T follicular helper cell (primary cell): ENCODE measurements around the gene FBXW5.

Experiments used
- DNase-seq: peaks from one replicate; pipeline ENCODE4 v3.0.0-alpha.2; 2020; ENCODE audit warnings: low read depth

Gene FBXW5

DNA sequence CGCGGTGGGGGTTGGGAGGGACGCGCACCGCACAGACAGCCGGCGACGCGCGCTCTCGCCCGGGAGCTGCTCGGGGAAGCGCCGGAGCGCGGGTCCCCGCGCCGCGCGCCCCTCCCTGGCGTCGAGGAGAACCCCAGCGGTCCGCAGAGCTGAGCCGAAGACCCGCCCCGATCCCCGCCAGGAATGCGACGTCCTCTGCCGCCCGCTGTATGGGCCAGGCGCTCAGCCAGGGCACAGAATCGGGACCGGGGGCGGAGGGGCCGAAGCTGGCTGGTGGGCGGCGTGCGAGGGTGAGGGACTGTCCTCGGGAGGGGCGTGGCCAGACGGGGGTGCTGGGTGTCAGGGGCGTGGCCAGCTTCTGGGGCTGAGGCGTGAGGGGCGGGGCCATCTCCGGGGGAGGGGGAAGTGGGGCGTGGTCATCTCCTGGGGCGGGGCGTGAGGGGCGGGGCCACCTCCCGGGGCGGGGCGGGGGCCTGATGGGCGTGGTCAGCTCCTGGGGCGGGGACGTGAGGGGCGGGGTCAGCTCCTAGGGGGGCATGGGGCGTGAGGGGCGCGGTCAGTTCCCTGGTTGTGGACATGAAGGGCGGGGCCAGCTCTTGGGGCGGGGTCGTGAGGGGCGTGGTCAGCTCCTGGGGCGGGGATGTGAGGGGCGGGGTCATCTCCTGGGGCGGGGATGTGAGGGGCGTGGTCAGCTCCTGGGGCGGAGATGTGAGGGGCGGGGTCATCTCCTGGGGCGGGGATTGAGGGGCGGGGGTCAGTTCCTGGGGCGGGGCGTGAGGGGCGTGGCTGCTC, 33.7 kb upstream of the FBXW5 start:
- DNase-seq = peak; percentile 71

DNA sequence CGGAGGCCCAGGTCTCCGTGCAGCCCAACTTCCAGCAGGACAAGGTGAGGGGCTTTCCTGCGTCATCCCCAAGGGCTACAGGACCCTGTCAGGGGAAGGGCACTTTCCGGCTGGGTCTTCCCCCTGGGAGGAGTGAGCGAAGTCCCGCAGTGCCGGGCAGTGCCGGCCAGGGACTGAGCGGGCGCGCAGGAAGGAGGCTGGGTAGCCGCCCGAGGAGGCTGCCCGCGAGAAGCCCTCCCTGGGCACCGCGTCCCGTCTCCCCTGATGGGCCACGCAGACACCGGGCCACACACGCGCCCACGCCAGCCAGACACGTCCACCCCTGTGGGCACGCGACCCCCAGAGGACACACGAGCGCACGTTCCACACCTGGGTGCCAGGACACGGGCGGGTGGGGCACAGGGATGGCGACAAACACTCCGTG, 33.1 kb upstream of the FBXW5 start:
- DNase-seq = no peak

GRCh38 chr9:136977223-136977622, 32.7 kb upstream of the FBXW5 start, which contains the start of gene PTGDS:
Gene PTGDS (plus strand): TSS chr9:136977504. CDS start chr9:136977579, 75 bp downstream.
- no peak for DNase-seq

DNA sequence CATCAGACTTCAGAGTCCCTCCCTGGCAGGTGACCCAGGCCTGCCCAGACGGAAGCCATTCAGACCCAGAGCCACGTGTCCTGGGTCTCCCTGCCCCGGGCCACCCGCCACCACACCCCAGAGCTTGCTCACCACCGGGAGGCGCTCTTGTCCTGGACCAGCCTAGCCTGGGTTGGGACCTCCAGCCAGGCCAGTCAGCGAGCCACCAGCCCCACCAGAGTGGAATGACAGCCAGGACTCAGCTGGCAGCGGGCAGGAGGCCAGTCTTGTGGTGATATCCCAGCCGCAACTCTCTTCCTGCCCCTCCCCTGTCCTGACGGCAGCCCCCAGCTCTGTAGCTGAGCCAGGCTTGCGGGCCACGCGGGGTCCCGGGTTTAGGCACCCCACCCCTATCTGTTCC, 31.1 kb upstream of the FBXW5 start:
- no peak for DNase-seq

DNA sequence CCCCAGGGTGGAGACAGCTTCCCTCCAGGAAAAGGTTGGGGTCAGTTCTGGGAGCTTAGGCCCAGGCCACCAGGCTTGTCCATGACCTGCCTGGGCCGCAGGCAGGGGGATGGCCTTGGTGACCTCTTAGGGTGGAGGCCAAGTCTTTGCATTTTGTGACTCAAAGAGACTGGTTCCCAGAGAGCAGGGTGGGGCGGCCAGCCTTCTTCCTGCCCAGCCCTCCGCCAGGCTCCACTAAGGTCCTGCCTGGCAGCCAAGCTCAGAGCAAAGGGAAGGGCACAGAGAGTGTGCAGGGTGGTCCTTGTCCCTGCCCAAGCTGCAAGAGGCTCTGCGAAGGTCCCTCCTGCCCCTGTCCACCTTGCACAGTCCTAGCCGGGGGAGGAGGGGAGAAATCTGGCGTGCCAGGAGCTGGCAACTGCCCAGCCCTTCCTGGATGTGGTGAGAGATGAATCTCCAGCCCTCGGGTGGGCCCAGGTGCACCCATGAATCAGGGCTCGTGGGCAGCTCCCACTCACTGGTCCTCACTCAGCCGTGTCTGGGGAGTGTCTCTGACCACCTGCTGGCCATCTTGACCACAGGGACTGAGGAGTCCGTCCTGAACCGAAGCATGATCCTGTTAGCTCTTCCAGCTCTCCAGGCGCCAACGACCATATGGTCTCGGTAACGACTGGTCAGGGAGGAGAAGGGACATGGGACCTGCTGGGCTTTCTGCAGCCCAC, 30.4 kb upstream of the FBXW5 start:
- DNase-seq = no peak

- DNase-seq = no peak
These were observed 29.4 kb upstream of the FBXW5 start for GRCh38 chr9:136973618-136974617.

DNA sequence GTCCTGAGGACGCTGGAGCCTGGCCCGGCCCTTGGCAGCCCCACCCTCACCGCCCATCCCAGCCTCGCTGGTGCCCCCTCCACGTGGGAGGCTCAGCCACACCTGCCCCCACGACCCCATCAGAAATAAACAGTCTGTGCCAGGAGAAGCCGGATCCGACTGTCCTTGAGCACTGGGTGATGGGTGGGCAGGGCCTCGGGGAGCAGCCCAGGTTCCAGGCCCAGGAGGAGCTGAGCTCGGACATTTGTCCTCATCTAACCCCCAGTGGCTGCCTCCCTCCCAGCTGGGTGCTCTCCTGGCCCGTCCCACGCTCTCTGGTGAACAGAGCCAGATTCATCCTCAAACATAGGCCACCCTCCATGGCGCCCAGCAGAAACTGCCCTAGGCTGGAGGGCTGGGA, 28.2 kb upstream of the FBXW5 start:
- DNase-seq = no peak

DNA sequence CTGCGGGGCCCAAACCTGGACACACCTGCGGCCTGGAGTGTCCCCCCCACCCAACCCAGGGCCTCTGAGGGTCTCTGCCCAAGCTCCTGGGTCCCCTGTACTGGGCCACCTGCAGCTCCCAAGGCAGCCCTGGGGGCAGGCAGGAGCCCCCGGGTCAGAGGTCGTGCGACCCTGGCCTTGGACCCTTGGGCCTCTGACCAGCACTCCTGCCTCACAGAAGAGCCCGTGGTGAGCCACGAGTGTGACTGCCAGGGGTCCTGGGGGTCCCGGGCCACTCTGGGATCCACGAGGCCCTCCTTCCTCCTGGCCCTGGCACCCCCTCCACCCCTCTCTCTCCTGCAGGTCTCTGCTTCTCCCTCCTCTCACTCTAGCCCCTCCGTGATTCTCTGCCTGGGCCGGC, 27.8 kb upstream of the FBXW5 start:
- no peak for DNase-seq

DNA sequence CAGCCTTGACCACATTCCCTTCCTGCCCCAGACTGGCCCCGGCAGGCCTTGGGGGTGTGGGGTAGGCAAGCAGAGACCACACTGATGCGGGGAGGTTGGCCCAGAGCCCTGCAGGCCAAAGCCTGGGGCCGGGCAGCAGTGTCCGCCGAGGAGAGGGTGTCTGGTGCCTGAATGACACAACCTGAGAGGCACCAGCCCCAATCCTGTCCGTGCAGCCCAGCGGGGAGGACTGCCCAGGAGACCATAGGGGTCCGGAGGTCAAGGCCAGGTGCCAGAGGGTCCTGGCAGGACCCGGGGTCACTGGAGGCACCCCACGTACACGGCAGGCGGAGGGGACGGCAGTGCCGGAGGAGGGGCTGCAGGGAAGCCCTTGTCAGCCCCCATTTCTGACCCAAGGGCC, 27.2 kb upstream of the FBXW5 start:
- DNase-seq = no peak

GRCh38 chr9:136970361-136970760, 25.8 kb upstream of the FBXW5 start:
- no peak for DNase-seq

DNA sequence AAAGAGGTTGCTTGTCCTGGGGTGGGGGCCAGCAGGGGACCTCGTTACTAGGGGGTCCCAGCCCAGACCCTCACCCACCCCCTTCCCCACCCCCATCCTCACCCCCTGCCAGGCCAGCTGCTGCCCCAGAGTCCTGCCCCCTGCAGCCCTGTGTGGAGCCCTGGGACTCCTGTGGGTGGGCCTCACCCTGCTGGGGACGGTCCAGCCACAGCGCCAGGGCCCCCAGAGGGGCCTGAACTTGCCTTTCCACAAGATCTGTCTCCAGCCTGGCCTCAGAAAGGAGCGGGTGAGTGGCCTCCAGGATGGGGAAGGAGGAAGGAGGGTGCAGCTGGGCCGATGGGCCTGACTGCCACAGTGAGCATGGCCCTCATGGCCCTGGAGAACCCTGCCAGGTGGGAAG, 25.2 kb upstream of the FBXW5 start:
- no peak for DNase-seq

DNA sequence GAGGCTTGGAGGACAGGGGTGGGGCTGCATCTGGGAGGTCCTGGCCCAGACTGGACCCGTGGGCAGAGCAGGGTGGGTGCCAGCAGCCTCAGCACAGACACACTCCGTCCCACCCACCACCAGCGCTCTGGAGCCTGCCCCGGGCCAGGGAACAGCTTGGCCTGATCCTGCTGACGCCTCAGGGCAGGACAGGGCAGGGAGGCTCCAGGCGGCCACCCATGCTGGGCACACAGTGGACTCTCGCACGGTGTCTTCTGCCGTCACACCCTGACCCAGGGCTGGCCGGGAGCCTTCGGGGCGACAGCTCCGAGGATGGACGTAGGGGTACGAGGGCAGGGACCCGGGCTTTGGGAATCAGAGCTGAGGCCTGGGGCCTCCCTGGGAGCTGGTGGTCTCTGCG, 24.6 kb upstream of the FBXW5 start:
- DNase-seq = no peak

GRCh38 chr9:136968333-136969127, 24.0 kb upstream of the FBXW5 start:
- DNase-seq = no peak

GRCh38 chr9:136965771-136966484, 21.4 kb upstream of the FBXW5 start:
- no peak for DNase-seq

DNA sequence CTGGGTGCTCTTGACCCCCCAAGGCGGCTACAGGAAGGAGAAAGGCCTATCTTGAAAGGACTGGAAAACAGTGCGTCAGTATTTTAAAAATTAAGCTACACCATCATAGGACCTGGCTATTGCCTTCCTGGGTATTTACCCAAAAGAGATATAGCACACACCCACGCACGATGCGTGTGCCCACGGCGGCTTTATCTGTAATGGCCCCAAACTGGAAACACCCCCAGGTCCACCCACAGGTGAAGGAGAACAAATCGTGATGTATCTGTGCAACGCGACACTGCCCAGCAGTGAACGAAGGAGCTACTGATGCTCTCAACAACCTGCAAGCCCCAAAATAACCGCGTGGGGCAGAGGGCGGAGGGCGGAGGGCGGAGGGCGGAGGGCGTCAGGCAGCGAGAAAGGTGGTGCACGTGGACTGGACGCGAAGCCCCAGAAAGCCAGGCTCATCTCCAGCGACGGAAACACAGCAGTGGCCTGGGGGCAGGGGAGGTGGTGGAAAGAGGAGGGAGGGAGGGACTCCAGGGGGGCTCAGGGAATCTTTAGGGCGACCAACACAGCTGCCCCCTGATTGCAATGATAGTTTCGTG, 20.4 kb upstream of the FBXW5 start:
- DNase-seq = no peak

GRCh38 chr9:136964171-136964689, 19.7 kb upstream of the FBXW5 start:
- DNase-seq = no peak

GRCh38 chr9:136963751-136964150, 19.2 kb upstream of the FBXW5 start:
- DNase-seq = no peak

DNA sequence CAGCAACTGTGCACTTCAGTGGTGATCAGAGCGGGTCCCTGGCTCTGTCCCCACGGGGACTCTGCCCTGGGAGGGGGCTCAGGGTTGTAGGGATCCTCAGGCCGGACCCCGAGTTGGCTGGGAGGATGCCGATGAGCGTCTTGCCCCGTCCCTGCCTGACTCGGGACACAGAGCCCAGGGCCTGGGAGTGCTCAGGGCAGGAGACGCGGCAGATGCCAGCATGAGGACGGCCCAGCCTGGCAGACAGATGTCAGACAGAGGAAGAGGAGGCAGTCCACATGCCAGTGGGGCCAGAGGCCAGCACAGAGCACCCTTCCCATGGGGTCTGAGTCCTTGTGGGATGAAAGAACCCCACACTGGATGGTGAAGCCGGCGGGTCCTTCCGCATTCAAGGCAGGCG, 18.8 kb upstream of the FBXW5 start:
- DNase-seq = no peak

DNA sequence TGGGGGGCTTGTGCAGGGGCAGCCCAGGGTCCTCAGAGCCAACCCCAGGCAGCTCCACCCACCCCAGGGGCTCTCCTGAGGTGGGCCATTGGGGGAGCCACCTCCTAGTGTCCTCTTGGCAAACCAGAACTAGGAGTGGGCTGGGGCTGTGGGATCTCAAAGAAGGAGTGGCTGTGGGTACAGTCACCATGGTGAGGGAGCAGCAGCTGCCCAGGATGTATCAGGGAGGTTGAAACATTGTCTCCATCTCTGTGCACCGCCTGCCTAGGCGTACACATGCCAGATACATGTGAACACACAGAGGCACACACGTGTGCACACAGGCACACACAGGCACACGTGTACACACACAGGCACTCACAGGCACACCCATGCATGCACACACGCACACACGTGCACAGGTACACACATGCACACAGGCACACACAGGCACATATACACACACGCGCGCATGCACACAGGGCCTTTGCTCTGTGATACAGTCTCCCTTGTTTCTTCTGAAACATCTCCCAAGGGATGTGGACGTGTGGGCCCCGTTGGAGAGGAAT, 18.2 kb upstream of the FBXW5 start:
- no peak for DNase-seq

- no peak for DNase-seq
These were observed 17.6 kb upstream of the FBXW5 start for GRCh38 chr9:136962163-136962562.
